ENCODE measurements around the gene CCDC78. TPM values are rescaled to one million over a fixed set of nuclear protein-coding genes. Genes with fewer than 3 reads are reported as not detected.

The CCDC78 gene
- total RNA-seq, 1 experiment from 2014 or later: 22.9 TPM

- Histone ChIP-seq H3K9ac (ENCODE audit: low read length) (no peak overlapping the region), H3K9me2 (ENCODE audit: insufficient read depth) (no peaks in the 10 kb centered on the region), H3K79me2 (ENCODE audit: insufficient read depth, low read length) (peaks cover 21% of the 10 kb centered on the region), H3K9me3 (ENCODE audit: control insufficient read depth in 1 of 2, insufficient read depth in 1 of 2, low read depth in 1 of 2, low read length in 2 of 2) (no peaks in the 10 kb centered on the region), H3K4me1 (ENCODE audit: control insufficient read depth in 1 of 2, insufficient read depth in 2 of 2, low read length in 2 of 2) (peaks cover 10 to 49% of the 10 kb centered on the region in 2 experiments), H3K4me2 (ENCODE audit: low read length) (no peak overlapping the region), H3K27me3 (ENCODE audit: insufficient read depth, low read length) (no peaks in the 10 kb centered on the region), H3K27ac (ENCODE audit: low read depth, low read length) (no peak overlapping the region), H3K36me3 (ENCODE audit: control insufficient read depth in 1 of 2, insufficient read depth in 2 of 2, low read length in 2 of 2) (no peaks in the 10 kb centered on the region), H2AFZ (ENCODE audit: low read depth, low read length, poor library complexity, severe bottlenecking) (no peak overlapping the region), H4K20me1 (ENCODE audit: insufficient read depth) (no peaks in the 10 kb centered on the region), H3K4me3 (replicated peaks in 1 of 2; ENCODE audit: low read depth in 1 of 2, low read length in 2 of 2) (no peak overlapping the region)
- ATAC-seq: no peak
- RAD21 ChIA-PET (ENCODE audit: low non-redundant PET in 1 of 2, low total read pairs in 2 of 2, uncharacterized antibody in 2 of 2, unreplicated experiment in 2 of 2): no interaction called here
- POLR2A ChIA-PET: interaction anchor here (1.4 to 1.7 kb wide), 2 partner anchors 12 to 80 kb away, joined by 4 to 7 read pairs; partner anchors contain the start of genes CHTF18 and RPUSD1
- CTCF ChIA-PET: no interaction called here
- intact Hi-C loops (cut with micrococcal nuclease): no loop called here
- TF ChIP-seq SP1 (IDR thresholded peaks at IDR 0.05; ENCODE audit: low read depth): no peak
- TF ChIP-seq RAD21 (IDR thresholded peaks at IDR 0.05; ENCODE audit: low read depth): no peak
- TF ChIP-seq SIN3A (IDR thresholded peaks at IDR 0.05; ENCODE audit: low read depth): no peak
- TF ChIP-seq CEBPB (IDR thresholded peaks at IDR 0.05; ENCODE audit: low read depth): no peak
- TF ChIP-seq ZFX (IDR thresholded peaks at IDR 0.05): no peak
- TF ChIP-seq ATF3 (IDR thresholded peaks at IDR 0.05): no peak
- TF ChIP-seq ZBTB33 (IDR thresholded peaks at IDR 0.05; ENCODE audit: extremely low read depth, insufficient replicate concordance, low read length): no peak
- no peak for TF ChIP-seq MAX (IDR thresholded peaks at IDR 0.05)
- DNase-seq (ENCODE audit: low read depth, low spot score): no peak
- BruUV-seq (replicated peaks): no TSS peak
Observed at GRCh38 chr16:708019-708418, 18.2 kb downstream of the CCDC78 start.

All from HCT116 (cell line).